WTC11 (cell line): ENCODE results near the gene ELFN1.

Experiments
- ATF1 ChIP-seq: sonication (generic); formaldehyde crosslinking; IDR thresholded peaks from 2 replicates; pipeline ENCODE4 v1.8.1; 2023; ENCODE audit warnings: mild to moderate bottlenecking, moderate library complexity, missing genetic modification reagents
- CREB1 ChIP-seq: sonication (generic); formaldehyde crosslinking; IDR thresholded peaks from 2 replicates; pipeline ENCODE4 v1.8.0; 2023; ENCODE audit warnings: mild to moderate bottlenecking, missing genetic modification reagents
- CTCF ChIP-seq: fragments of 200-600 bp; IDR thresholded peaks from 2 replicates; pipeline ENCODE4 v1.8.0; 2022; ENCODE audit warnings: antibody characterized with exemption
- GABPB1 ChIP-seq: sonication (generic); formaldehyde crosslinking; IDR thresholded peaks from 2 replicates; pipeline ENCODE4 v1.8.1; 2023; ENCODE audit warnings: mild to moderate bottlenecking, missing genetic modification reagents
- JUN ChIP-seq: sonication (generic); formaldehyde crosslinking; IDR thresholded peaks from 2 replicates; pipeline ENCODE4 v1.8.0; 2023; ENCODE audit warnings: mild to moderate bottlenecking, missing genetic modification reagents
- NFATC4 ChIP-seq: fragments of 250-450 bp; sonication (Bioruptor Pico); IDR thresholded peaks from 2 replicates; pipeline ENCODE4 v1.9.0; 2021; ENCODE audit warnings: mild to moderate bottlenecking
- NFE2L1 ChIP-seq: sonication (generic); formaldehyde crosslinking; IDR thresholded peaks from 2 replicates; pipeline ENCODE4 v1.8.1; 2023; ENCODE audit warnings: missing genetic modification reagents
- NR2C2 ChIP-seq: sonication (generic); formaldehyde crosslinking; IDR thresholded peaks from 2 replicates; pipeline ENCODE4 v1.8.0; 2022; ENCODE audit warnings: mild to moderate bottlenecking, missing genetic modification reagents
- SP1 ChIP-seq: sonication (generic); formaldehyde crosslinking; conservative IDR thresholded peaks from 2 replicates; pipeline ENCODE4 v1.8.1; 2022; ENCODE audit warnings: missing genetic modification reagents
- USF1 ChIP-seq: sonication (generic); formaldehyde crosslinking; IDR thresholded peaks from 2 replicates; pipeline ENCODE4 v1.8.0; 2022; ENCODE audit warnings: mild to moderate bottlenecking, missing genetic modification reagents
- ZBTB43 ChIP-seq: sonication (generic); formaldehyde crosslinking; IDR thresholded peaks from 2 replicates; pipeline ENCODE4 v1.8.1; 2023; ENCODE audit warnings: mild to moderate bottlenecking, missing genetic modification reagents
- ZNF232 ChIP-seq: sonication (generic); formaldehyde crosslinking; IDR thresholded peaks from 2 replicates; pipeline ENCODE4 v1.8.0; 2022; ENCODE audit warnings: mild to moderate bottlenecking, missing genetic modification reagents
- ZNF317 ChIP-seq: sonication (generic); formaldehyde crosslinking; IDR thresholded peaks from 2 replicates; pipeline ENCODE4 v1.8.1; 2023; ENCODE audit warnings: low read depth, mild to moderate bottlenecking, moderate library complexity, missing genetic modification reagents, borderline replicate concordance
- ZNF512 ChIP-seq: sonication (generic); formaldehyde crosslinking; IDR thresholded peaks from 2 replicates; pipeline ENCODE4 v1.8.1; 2022; ENCODE audit warnings: missing genetic modification reagents, borderline replicate concordance

GRCh38 chr7:1654111-1654510 lies 16.0 kb upstream of the ELFN1 start:
- TF ChIP-seq ZBTB43 (CRISPR knock-in tag) (no peak), CTCF (no peak), ATF1 (no peak), ZNF232 (CRISPR knock-in tag) (no peak), NFATC4 (CRISPR knock-in tag) (no peak), NFE2L1 (CRISPR knock-in tag) (no peak), GABPB1 (CRISPR knock-in tag) (no peak), SP1 (no peak), ZNF512 (CRISPR knock-in tag) (no peak), NR2C2 (CRISPR knock-in tag) (no peak), CREB1 (no peak), JUN (CRISPR knock-in tag) (no peak), ZNF317 (CRISPR knock-in tag) (no peak), USF1 (CRISPR knock-in tag) (no peak)
